SH-SY5Y (cell line): ENCODE measurements around the gene RHEX.

Source experiments
- GATA2 ChIP-seq: IDR thresholded peaks from 2 replicates; pipeline ENCODE4 v1.6.1; 2011; ENCODE audit warnings: mild to moderate bottlenecking, low read depth, low read length
- GATA3 ChIP-seq: IDR thresholded peaks from 2 replicates; pipeline ENCODE4 v1.6.1; 2011; ENCODE audit warnings: low read depth, mild to moderate bottlenecking, low read length, moderate library complexity

GRCh38 chr1:206012086-206012859 lies 40.7 kb upstream of the RHEX start:
- TF ChIP-seq GATA3, result no peak
- TF ChIP-seq GATA2, result no peak
